Neural cell (in vitro differentiated cells): Measurements from ENCODE around the gene MCMBP. TPM values are rescaled to one million over a fixed set of nuclear protein-coding genes. Genes with fewer than 3 reads are reported as not detected.

Experiments
- polyA plus RNA-seq: library from polyadenylated mRNA; depleted of rRNA; stranded (reverse); fragments of >200 nt; gene quantifications from 2 replicates; pipeline ENCODE4 v1.2.3, GENCODE V29; 2014

Gene MCMBP
- polyA plus RNA-seq, 1 donor from 2014 or later, result 58.0 TPM

Other genes with a start within 250 kb of the MCMBP start
- gene BAG3, start 221.5 kb downstream of the MCMBP start, polyA plus RNA-seq, result 0.28 and 0.61 TPM in 2 replicates
- 103 and 114 TPM in 2 replicates for gene INPP5F, start 146.8 kb downstream of the MCMBP start, polyA plus RNA-seq
- 13.8 and 16.4 TPM in 2 replicates for gene SEC23IP, start 19.9 kb upstream of the MCMBP start, polyA plus RNA-seq